IPS-18a (cell line): ENCODE measurements around the gene GJC1.

ENCODE experiments used
- H3K27ac ChIP-seq: one replicate; pipeline ENCODE4 v1.5.1; 2013; ENCODE audit warnings: low read length
- H3K27me3 ChIP-seq: one replicate; pipeline ENCODE4 v1.6.1; 2013; ENCODE audit warnings: mild to moderate bottlenecking, low read length; ENCODE audit not compliant: control insufficient read depth, insufficient read depth
- H3K36me3 ChIP-seq: one replicate; pipeline ENCODE4 v1.6.1; 2013; ENCODE audit warnings: low read depth, low read length; ENCODE audit not compliant: control insufficient read depth
- H3K4me1 ChIP-seq: one replicate; pipeline ENCODE4 v1.6.1; 2013; ENCODE audit warnings: low read depth, low read length; ENCODE audit not compliant: control insufficient read depth
- H3K4me3 ChIP-seq: one replicate; pipeline ENCODE4 v1.5.1; 2013; ENCODE audit warnings: low read length
- H3K9ac ChIP-seq: one replicate; pipeline ENCODE4 v1.6.1; 2013; ENCODE audit warnings: mild to moderate bottlenecking, low read length, moderate library complexity
- H3K9me3 ChIP-seq: one replicate; pipeline ENCODE4 v1.6.1; 2013; ENCODE audit warnings: low read depth, low read length; ENCODE audit not compliant: control insufficient read depth

The GJC1 gene

GRCh38 chr17:44863061-44863918 is 33.2 kb upstream of the GJC1 start:
- H3K4me3 ChIP-seq: no peak overlapping the region
- H3K9ac ChIP-seq: no peak overlapping the region
- H3K4me1 ChIP-seq: no peaks in the 10 kb centered on the region
- H3K27ac ChIP-seq: no peak overlapping the region
- H3K36me3 ChIP-seq: peaks cover 71% of the 10 kb centered on the region
- H3K27me3 ChIP-seq: no peaks in the 10 kb centered on the region
- no peaks in the 10 kb centered on the region for H3K9me3 ChIP-seq

DNA sequence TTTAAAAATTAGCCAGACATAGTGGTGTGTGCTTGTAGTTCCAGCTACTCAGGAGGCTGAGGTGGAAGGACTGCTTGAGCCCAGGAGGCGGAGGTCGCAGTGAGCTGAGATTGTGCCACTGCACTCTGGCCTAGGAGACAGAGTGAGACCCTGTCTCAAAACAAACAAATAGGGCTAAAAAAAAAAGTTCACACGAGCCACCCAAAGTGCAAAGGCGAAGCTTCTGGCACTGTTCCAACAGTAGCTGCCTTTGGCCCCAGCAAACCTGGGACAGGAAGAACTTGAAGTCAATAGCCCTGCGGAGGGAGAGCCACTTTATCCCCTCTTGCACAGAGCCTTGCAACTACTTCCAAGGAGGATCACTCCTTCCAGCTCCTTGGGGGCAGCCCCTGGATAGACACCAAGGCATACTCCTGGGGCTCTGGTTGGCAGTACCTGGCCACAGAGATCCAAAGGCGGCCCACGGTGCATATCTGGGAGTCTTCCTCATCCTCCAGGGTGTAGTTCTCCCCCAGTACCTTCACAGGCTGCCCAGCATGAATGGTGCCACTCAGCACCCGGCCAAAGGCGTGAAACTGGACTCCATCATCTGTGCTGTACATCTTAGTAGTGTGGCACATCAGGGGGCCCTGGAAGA is 32.3 kb upstream of the GJC1 start:
- Histone ChIP-seq H3K36me3 (peaks cover 69% of the 10 kb centered on the region), H3K9me3 (no peaks in the 10 kb centered on the region), H3K4me1 (no peaks in the 10 kb centered on the region), H3K4me3 (no peak overlapping the region), H3K27me3 (no peaks in the 10 kb centered on the region), H3K27ac (no peak overlapping the region), H3K9ac (no peak overlapping the region)

DNA sequence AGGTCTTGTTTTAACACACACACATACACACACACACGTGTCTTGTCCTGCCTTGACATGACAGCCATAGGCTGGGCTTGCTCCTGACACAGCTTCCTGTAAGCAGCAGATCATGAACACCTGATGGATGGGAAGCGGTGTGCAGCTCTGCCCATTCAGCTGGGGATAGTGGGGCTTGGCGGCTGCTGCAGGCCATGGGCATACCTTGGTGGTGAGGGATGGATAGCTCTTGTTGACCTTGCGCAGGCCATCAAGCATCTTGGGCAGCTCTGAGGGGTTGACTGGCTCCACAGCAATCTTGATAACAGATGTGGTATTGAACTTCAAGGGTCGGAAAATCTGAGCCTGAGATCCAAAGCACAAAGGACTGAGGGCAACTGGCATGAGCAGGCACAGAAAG is 29.6 kb upstream of the GJC1 start:
- Histone ChIP-seq H3K9ac (no peak overlapping the region), H3K9me3 (no peaks in the 10 kb centered on the region), H3K4me1 (no peaks in the 10 kb centered on the region), H3K4me3 (no peak overlapping the region), H3K27me3 (no peaks in the 10 kb centered on the region), H3K36me3 (peaks cover 91% of the 10 kb centered on the region), H3K27ac (no peak overlapping the region)

GRCh38 chr17:44854192-44854591 is 24.1 kb upstream of the GJC1 start:
- Histone ChIP-seq H3K9ac (no peak overlapping the region), H3K27ac (no peak overlapping the region), H3K4me1 (no peaks in the 10 kb centered on the region), H3K36me3 (peaks cover 78% of the 10 kb centered on the region), H3K27me3 (no peaks in the 10 kb centered on the region), H3K4me3 (no peak overlapping the region), H3K9me3 (no peaks in the 10 kb centered on the region)

GRCh38 chr17:44850612-44851011 is 20.5 kb upstream of the GJC1 start:
- H3K36me3 ChIP-seq: peaks cover 46% of the 10 kb centered on the region
- H3K9ac ChIP-seq: no peak overlapping the region
- H3K4me3 ChIP-seq: no peak overlapping the region
- no peaks in the 10 kb centered on the region for H3K9me3 ChIP-seq
- H3K27ac ChIP-seq: no peak overlapping the region
- H3K27me3 ChIP-seq: no peaks in the 10 kb centered on the region
- H3K4me1 ChIP-seq: no peaks in the 10 kb centered on the region

DNA sequence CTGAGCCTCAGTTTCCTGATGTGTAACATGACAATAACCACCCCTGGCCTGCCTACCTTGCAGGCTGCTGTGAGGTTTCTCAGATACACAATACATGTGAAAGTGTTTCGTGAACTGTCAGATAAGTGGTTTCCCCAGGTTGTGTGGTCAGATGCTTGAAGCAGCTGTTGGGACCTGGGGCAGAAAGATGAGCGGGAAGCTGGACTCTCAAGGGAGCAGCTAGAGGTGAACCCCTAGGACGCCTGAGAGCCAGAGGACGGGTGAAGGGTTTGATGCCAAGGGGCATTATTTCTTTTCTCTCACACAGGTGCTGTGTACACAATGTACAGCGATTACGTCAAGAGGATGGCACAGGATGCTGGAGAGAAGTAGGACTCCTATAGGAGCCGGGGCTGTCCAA is 19.9 kb upstream of the GJC1 start:
- H3K4me1 ChIP-seq: no peaks in the 10 kb centered on the region
- H3K9ac ChIP-seq: no peak overlapping the region
- H3K27me3 ChIP-seq: no peaks in the 10 kb centered on the region
- no peak overlapping the region for H3K27ac ChIP-seq
- H3K36me3 ChIP-seq: peaks cover 41% of the 10 kb centered on the region
- no peaks in the 10 kb centered on the region for H3K9me3 ChIP-seq
- no peak overlapping the region for H3K4me3 ChIP-seq

GRCh38 chr17:44848961-44849489 is 18.9 kb upstream of the GJC1 start:
- H3K36me3 ChIP-seq: peaks cover 31% of the 10 kb centered on the region
- no peak overlapping the region for H3K27ac ChIP-seq
- H3K4me3 ChIP-seq: no peak overlapping the region
- H3K27me3 ChIP-seq: no peaks in the 10 kb centered on the region
- no peak overlapping the region for H3K9ac ChIP-seq
- no peaks in the 10 kb centered on the region for H3K9me3 ChIP-seq
- peaks cover 4% of the 10 kb centered on the region for H3K4me1 ChIP-seq

DNA sequence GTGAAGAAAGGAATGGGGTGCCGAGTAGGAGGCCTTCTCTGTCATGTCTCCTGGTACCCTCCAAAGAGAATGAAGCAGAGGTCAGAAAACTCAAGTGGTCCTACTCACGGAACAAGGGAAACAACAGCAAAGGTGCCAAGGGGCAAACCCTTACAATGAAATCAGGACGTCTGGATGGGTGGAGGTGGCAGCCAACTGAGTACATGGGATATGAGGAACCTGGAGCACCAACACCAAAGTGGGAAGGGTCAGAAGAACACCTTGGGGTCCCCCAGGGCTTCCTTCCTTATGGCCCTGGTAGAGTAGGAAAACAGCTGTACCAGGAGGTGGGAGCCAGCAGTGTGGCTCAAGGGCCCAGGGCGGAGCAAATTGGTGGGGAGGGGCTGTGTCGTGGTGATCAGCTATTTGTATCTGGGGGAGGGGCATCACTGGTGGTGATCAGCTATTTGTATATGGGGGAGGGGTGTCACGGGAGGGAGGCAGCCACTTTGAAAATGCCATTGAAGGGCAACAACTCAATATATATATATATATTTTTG is 18.2 kb upstream of the GJC1 start:
- Histone ChIP-seq H3K4me1 (peaks cover 9% of the 10 kb centered on the region), H3K4me3 (no peak overlapping the region), H3K27me3 (no peaks in the 10 kb centered on the region), H3K27ac (no peak overlapping the region), H3K9me3 (no peaks in the 10 kb centered on the region), H3K9ac (no peak overlapping the region), H3K36me3 (peaks cover 24% of the 10 kb centered on the region)

DNA sequence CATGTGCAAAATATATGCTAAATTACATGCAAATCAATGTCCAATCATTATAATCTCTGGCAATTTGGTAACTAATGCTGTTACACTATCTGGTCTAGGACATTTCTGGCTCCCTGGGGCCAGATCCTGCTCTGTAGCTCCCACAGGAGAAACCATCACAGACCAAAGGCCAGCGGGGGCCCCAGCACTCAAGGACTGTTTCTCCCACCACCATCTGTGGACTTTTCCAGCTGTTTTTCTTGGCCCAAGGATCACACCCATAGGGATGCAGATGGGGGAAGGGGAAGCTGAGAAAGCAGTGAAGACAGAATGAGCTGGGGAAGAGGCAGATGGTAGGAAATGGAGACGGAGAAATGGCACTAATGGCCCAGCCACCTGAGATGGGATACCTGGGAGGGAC is 17.5 kb upstream of the GJC1 start, which contains the start of gene HIGD1B:
TSS of gene HIGD1B (plus strand) at position 298 of the 400 bp plus-strand sequence. CDS start 270 bp downstream, outside the sequence.
- no peak within 1 kb of the TSS for H3K27ac ChIP-seq

DNA sequence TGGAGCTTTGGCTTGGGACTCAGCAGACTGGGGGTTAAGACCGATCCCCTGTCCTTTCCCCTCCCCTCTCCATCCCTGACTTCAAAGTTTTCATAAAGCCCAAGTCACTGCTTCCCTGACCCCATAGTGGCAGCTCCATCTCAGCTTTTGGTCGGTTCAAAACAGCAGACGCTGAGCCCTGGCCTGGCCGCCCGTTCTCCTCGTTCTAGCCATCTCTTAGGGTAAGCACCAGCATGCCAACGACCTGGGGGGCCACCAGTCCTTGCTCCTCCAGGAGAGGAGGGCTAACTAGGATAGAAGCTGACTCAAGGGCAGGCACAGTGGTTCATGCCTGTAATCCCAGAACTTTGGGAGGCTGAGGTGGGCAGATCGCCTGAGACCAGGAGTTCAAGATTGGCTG is 16.1 kb upstream of the GJC1 start:
- peaks cover 13% of the 10 kb centered on the region for H3K36me3 ChIP-seq
- peaks cover 22% of the 10 kb centered on the region for H3K4me1 ChIP-seq
- H3K27me3 ChIP-seq: no peaks in the 10 kb centered on the region
- H3K9me3 ChIP-seq: no peaks in the 10 kb centered on the region
- H3K9ac ChIP-seq: no peak overlapping the region
- H3K27ac ChIP-seq: no peak overlapping the region
- H3K4me3 ChIP-seq: no peak overlapping the region

More for the DNA sequence above, 17.5 kb upstream of the GJC1 start, which contains the start of gene HIGD1B:
- Histone ChIP-seq H3K36me3 (peaks cover 21% of the 10 kb centered on the region), H3K27me3 (no peaks in the 10 kb centered on the region), H3K9me3 (no peaks in the 10 kb centered on the region), H3K4me3 (no peak within 1 kb of the TSS), H3K4me1 (peaks cover 16% of the 10 kb centered on the region), H3K9ac (no peak within 1 kb of the TSS)

DNA sequence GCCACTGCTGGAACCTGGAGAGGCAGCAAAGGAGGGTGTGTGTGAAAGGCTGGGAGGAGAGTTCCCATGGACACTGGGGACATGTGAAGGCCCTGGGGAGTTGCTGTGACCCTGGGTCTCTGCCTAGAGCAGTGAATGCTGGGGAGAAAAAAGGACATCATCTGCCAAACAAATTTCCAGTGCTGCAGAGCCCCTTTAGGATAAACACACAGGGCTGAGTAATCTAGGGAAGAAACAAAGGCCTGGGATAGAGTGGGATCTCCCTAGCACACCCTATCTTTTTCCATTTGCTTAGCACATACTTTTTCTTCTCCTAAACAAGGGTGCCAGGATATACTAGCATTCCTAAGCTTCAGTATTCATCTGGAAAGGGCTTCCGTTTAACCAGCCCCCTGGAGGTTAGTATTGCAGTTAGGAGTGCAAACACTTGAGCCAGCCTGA is 14.3 kb upstream of the GJC1 start:
- Histone ChIP-seq H3K9me3 (no peaks in the 10 kb centered on the region), H3K36me3 (no peaks in the 10 kb centered on the region), H3K9ac (no peak overlapping the region), H3K27ac (no peak overlapping the region), H3K27me3 (no peaks in the 10 kb centered on the region), H3K4me1 (peaks cover 22% of the 10 kb centered on the region), H3K4me3 (no peak overlapping the region)
